Measurements from ENCODE around the gene GSTM4. TPM values are rescaled to one million over a fixed set of nuclear protein-coding genes. Genes with fewer than 3 reads are reported as not detected.
"Not testable (repeated sequence)": the region's sequence is repeated elsewhere in the genome, so short reads cannot be mapped to it uniquely, and the experiment has no call there.

The GSTM4 gene
- total RNA-seq, 1 donor = 8.7 TPM

DNA sequence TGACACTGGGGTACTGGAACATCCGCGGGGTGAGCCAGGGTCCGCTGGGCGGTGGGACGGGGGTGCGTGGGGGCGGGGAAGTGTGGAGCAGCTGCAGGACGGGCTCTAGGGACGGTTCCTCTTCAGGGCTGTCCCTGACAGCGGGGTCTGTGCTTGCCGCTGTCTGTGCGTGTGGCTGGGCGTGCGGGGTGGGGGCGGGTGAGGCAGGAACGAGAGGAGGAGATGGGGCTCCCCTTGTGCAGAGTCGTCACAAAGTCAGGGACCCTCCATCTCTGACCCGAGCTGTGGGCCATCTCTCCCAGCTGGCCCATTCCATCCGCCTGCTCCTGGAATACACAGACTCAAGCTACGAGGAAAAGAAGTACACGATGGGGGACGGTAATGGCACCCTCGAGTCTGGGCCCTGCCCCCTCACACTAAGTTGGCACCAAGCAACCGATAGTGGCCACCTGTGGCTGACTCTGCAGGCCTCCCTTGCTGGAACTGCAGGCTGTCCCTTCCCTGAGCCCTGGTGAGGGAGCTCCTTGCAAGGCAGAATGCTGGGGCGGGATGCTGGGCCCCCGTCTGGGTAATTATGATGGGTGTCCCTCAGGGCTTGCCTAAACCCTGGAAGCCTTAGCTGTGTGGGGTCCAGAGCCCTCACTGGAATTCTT lies 12.3 kb downstream of the GSTM4 start:
- no peak for DNase-seq (ENCODE audit: low read depth)
- TF ChIP-seq, protein P1, sequence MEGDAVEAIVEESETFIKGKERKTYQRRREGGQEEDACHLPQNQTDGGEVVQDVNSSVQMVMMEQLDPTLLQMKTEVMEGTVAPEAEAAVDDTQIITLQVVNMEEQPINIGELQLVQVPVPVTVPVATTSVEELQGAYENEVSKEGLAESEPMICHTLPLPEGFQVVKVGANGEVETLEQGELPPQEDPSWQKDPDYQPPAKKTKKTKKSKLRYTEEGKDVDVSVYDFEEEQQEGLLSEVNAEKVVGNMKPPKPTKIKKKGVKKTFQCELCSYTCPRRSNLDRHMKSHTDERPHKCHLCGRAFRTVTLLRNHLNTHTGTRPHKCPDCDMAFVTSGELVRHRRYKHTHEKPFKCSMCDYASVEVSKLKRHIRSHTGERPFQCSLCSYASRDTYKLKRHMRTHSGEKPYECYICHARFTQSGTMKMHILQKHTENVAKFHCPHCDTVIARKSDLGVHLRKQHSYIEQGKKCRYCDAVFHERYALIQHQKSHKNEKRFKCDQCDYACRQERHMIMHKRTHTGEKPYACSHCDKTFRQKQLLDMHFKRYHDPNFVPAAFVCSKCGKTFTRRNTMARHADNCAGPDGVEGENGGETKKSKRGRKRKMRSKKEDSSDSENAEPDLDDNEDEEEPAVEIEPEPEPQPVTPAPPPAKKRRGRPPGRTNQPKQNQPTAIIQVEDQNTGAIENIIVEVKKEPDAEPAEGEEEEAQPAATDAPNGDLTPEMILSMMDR (IDR thresholded peaks at IDR 0.05; ENCODE audit: insufficient read depth, low read length) = no peak
- peak overlapping the region; percentile 66 for H3K4me3 ChIP-seq (ENCODE audit: low read depth, low read length)

DNA sequence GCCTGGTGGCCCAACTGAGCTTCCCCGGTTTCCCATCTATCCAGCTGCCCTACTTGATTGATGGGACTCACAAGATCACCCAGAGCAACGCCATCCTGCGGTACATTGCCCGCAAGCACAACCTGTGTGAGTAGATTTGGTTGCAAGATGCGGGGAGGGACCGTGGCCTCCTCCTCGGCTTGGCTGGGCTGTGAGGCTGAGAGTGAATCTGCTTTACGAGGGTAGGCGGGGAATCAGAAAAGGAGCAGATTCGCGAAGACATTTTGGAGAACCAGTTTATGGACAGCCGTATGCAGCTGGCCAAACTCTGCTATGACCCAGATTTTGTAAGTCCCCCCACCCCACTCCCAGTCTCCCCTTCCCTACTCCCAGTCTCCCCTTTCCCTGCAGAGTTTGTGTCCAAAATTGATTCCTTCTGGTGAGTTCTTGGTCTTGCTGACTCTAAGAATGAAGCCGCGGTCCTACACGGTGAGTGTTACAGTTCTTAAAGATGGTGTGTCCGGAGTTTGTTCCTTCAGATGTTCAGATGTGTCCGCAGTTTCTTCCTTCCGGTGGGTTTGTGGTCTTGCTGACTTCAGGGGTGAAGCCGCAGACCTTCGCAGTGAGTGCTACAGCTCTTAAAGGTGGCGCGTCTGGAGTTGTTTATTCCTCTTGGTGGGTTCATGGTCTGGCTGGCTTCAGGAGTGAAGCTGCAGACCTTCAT lies 13.5 kb downstream of the GSTM4 start:
- no peak for DNase-seq (ENCODE audit: low read depth)
- H3K4me3 ChIP-seq (ENCODE audit: low read depth, low read length) = no peak overlapping the region
- TF ChIP-seq, protein P1 (IDR thresholded peaks at IDR 0.05; ENCODE audit: insufficient read depth, low read length) = no peak

- not testable (repeated sequence) for H3K4me3 ChIP-seq (ENCODE audit: low read depth, low read length); DNase-seq (ENCODE audit: low read depth)
Measured at GRCh38 chr1:109669949-109670302, 14.0 kb downstream of the GSTM4 start.

GRCh38 chr1:109671067-109671466 lies 15.2 kb downstream of the GSTM4 start:
- TF ChIP-seq, protein P1 (IDR thresholded peaks at IDR 0.05; ENCODE audit: insufficient read depth, low read length) = no peak
- no peak overlapping the region for H3K4me3 ChIP-seq (ENCODE audit: low read depth, low read length)
- DNase-seq (ENCODE audit: low read depth) = no peak

DNA sequence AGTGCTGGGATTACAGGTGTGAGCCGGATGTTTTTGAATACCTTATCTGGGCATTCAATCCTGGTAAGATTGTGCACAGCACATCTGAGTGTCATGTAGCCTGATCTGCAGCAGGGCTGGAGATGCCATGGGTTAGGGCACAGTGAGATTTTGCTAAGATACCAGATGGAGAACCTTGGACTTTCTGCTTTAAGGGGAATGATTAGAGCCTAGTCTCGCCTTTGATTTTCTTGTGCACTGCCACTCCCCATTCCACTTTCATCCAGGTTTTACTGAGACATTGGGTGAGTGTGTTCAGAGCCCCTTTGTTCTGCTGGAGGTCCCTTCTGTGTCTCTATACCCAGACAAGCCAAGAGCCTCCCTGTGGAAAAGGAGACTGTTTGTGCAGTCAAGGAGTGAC lies 18.0 kb downstream of the GSTM4 start:
- not testable (repeated sequence) for DNase-seq (ENCODE audit: low read depth); H3K4me3 ChIP-seq (ENCODE audit: low read depth, low read length)

- DNase-seq (ENCODE audit: low read depth); H3K4me3 ChIP-seq (ENCODE audit: low read depth, low read length): not testable (repeated sequence)
Measured at GRCh38 chr1:109676683-109677381, 20.9 kb downstream of the GSTM4 start.

GRCh38 chr1:109677459-109677858 lies 21.6 kb downstream of the GSTM4 start:
- H3K4me3 ChIP-seq (ENCODE audit: low read depth, low read length) = no peak overlapping the region
- TF ChIP-seq, protein P1 (IDR thresholded peaks at IDR 0.05; ENCODE audit: insufficient read depth, low read length) = no peak
- DNase-seq (ENCODE audit: low read depth) = no peak

GRCh38 chr1:109678637-109679036 lies 22.7 kb downstream of the GSTM4 start:
- not testable (repeated sequence) for DNase-seq (ENCODE audit: low read depth); H3K4me3 ChIP-seq (ENCODE audit: low read depth, low read length)

DNA sequence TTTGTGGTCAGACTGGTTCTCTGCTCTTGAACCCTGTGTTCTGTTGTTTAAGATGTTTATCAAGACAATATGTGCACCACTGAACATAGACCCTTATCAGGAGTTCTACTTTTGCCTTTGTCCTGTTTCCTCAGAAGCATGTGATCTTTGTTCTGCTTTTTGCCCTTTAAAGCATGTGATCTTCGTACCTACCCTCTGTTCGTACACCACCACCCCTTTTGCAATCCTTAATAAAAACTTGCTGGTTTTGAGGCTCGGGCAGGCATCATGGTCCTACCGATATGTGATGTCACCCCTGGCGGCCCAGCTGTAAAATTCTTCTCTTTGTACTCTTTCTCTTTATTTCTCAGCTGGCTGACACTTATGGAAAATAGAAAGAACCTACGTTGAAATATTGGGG lies 28.9 kb downstream of the GSTM4 start:
- DNase-seq (ENCODE audit: low read depth); H3K4me3 ChIP-seq (ENCODE audit: low read depth, low read length): not testable (repeated sequence)

DNA sequence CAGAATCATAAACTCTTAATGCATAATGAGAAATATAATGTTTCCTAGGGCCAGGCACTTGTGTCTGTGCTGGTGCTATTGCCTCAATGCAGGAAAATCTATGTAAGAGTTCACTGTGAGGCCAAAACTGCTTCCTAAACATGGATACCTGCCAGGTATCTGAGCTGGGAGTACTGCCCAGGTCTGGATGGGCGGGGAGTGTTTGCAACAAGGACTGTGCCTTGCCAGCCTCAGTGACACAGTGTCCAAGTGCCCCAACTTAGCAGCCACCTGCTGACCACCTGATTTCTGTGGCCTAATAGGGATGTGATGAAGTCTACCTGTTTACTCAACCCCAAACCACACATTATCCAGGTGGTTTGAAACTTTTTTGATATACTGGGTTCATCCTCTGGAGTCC lies 29.5 kb downstream of the GSTM4 start:
- DNase-seq (ENCODE audit: low read depth); H3K4me3 ChIP-seq (ENCODE audit: low read depth, low read length): not testable (repeated sequence)

DNA sequence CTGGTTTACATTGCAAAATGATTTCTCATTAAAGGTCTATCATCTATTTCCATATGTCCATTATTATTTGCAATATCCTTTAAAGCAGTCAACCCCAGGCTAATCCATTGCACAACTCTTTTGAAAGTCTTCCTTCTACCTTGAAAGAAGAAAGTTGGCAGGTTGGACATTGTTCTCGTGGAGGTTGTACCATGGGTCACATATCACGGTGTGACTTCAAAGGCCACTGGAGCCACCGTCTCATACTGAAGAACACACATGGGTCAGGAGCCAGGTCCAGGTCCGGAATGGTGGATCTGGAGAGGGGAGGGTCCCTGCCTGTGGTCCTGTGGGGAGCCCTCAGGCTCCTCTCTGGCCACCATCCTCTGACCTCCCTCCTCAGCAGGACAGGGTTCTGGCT lies 30.0 kb downstream of the GSTM4 start:
- DNase-seq (ENCODE audit: low read depth) = not testable (repeated sequence)

DNA sequence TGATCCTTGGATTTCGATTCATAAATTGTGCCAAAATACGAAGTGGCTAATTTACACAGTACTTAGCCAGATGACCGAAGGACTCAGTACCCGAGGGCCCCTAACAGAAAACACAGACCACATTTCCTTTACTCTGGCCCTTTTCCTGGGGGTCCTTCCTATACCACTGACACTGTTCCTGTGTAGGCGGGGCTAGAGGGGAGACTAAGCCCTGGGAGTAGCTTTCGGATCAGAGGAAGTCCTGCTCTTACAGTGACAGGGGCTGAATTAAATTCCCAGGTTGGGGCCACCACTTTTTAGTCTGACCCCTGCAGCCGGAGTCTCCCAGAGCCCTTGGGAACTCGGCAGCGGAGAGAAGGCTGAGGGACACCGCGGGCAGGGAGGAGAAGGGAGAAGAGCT lies 31.2 kb downstream of the GSTM4 start:
- not testable (repeated sequence) for DNase-seq (ENCODE audit: low read depth); H3K4me3 ChIP-seq (ENCODE audit: low read depth, low read length)

More for the DNA sequence above, 30.0 kb downstream of the GSTM4 start:
- not testable (repeated sequence) for H3K4me3 ChIP-seq (ENCODE audit: low read depth, low read length)

Data from fibroblast of the aortic adventitia (primary cell).